Mucosa of descending colon (tissue), 3 donors: ENCODE results near the gene CCDC13. TPM values are rescaled to one million over a fixed set of nuclear protein-coding genes. Genes with fewer than 3 reads are reported as not detected.

Source experiments
- ATAC-seq: fragments of 200-7000 bp; cut with Tn5 transposase; one replicate; pipeline ENCODE4 v1.9.1; 2020; ENCODE audit warnings: mild to moderate bottlenecking, moderate library complexity
- DNase-seq, 3 donors: peaks; one replicate each; pipeline ENCODE4 v3.0.0-alpha.2; 2020
- H3K36me3 ChIP-seq: fragments of 200-600 bp; one replicate; pipeline ENCODE4 v1.8.0; 2021; ENCODE audit warnings: low read depth, mild to moderate bottlenecking
- H3K4me1 ChIP-seq: fragments of 200-600 bp; one replicate; pipeline ENCODE4 v1.8.0; 2021; ENCODE audit warnings: low read depth, mild to moderate bottlenecking
- H3K4me3 ChIP-seq: fragments of 200-600 bp; one replicate; pipeline ENCODE4 v1.8.0; 2021; ENCODE audit warnings: mild to moderate bottlenecking
- H3K9me3 ChIP-seq: fragments of 200-600 bp; one replicate; pipeline ENCODE4 v1.8.0; 2021; ENCODE audit warnings: mild to moderate bottlenecking
- CTCF ChIP-seq: fragments of 200-600 bp; IDR thresholded peaks from one replicate; pipeline ENCODE4 v1.8.0; 2022; ENCODE audit warnings: antibody characterized with exemption, mild to moderate bottlenecking
- intact Hi-C, 2 donors: fragments of 100-400 bp; cut with DNase I in 1 of 2; cut with micrococcal nuclease in 1 of 2; formaldehyde crosslinking; loops; one replicate each; pipeline versions ENCODE4 v1.11.0 to v1.11.1; 2022; cut with DNase I, micrococcal nuclease
- total RNA-seq, 3 donors: library from RNA; stranded (reverse); fragmentation: NEBNext Ultra II Directional in 2 of 3; extraction: Animal tissue kit (Norgen Biotek cat#: 25700) in 2 of 3; gene quantifications; one replicate each; pipeline versions ENCODE4 v1.2.1 to v1.2.4, GENCODE V29; 2021 to 2023
- donor health status: DM: no; HTN: no; CAD: no; lungs with moderate emphysema.
- donor health status: DM: no; HTN: no; CAD: no.
- donor health status: DM: no; HTN: yes; CAD: no.

The CCDC13 gene
- total RNA-seq, 3 donors from 2014 or later = 2.2 to 3.3 (median 3.0) TPM

GRCh38 chr3:42751609-42752008 is 21.4 kb downstream of the CCDC13 start:
- Histone ChIP-seq H3K9me3 (no peaks in the 10 kb centered on the region), H3K4me3 (no peak overlapping the region), H3K36me3 (no peaks in the 10 kb centered on the region), H3K4me1 (no peaks in the 10 kb centered on the region)
- intact Hi-C loops = no loop called here
- no peak for TF ChIP-seq CTCF
- no peak for DNase-seq
- no peak for ATAC-seq

DNA sequence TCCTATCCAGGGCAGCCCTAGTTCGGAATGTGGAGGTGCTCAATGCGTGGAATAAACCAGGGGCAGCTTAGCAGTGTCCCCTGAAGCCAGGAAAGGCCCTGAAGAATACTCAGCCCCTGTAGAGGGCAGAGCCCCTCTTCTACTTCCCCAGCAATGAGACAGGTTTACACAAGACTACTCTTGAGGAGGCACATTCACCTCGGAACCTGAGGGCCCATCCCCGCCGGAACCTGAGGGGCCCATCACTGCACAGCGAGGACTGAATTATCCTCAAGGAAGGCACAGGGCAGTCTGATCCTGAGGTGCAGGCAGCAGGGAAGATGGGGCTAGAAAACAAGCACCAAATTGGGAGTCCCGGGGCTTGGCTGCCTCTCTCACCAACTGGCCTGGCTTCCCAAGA is 22.2 kb downstream of the CCDC13 start:
- no peak for TF ChIP-seq CTCF
- Histone ChIP-seq H3K36me3 (no peaks in the 10 kb centered on the region), H3K9me3 (no peaks in the 10 kb centered on the region), H3K4me3 (no peak overlapping the region), H3K4me1 (no peaks in the 10 kb centered on the region)
- intact Hi-C loops = no loop called here
- no peak for ATAC-seq
- no peak for DNase-seq

GRCh38 chr3:42749753-42750231 is 23.3 kb downstream of the CCDC13 start:
- H3K4me1 ChIP-seq = no peaks in the 10 kb centered on the region
- no peak for DNase-seq
- no peaks in the 10 kb centered on the region for H3K36me3 ChIP-seq
- no peaks in the 10 kb centered on the region for H3K9me3 ChIP-seq
- H3K4me3 ChIP-seq = no peak overlapping the region
- TF ChIP-seq CTCF = no peak
- intact Hi-C loops = loop anchor here in 1 of 2 donors (10.0 kb wide), 1 partner anchor 95 kb away; the partner anchor contains the start of gene ZBTB47
- peak; percentile 35 for ATAC-seq

DNA sequence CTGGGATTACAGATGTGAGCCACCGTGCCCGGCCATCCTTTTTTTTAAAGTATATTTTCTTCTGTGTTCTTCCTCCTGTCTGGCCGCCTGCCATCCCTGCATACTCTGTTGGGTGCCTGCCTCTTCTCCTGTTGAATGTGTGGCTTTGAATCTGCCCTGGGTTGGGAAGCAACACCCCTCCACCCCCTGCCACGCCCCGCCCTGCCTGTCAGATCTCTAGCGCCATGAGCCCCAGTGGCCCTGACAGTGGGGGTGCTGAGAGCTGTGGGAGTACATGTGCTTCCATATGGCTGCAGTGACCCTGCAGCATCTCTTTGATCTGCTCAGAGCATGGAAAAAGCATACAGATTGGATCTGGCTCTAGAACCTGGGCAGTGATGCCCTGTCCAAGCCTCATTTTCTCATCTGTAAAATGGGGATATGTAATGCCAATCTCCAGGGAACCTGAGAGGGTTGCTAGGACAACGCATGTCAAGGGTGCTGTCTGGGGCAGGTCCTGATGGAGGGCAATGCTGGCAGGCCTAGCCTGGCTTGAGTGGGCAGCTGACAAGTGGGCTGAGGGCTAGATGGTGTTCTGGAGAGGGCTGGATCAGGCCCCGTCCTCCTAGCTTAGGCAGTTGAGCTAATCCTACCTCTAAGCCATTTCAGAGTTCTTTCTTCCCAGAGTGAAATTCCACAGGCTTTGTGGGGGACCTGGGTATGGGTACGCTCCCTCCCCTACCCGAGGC is 23.9 kb downstream of the CCDC13 start:
- TF ChIP-seq CTCF = no peak
- H3K4me1 ChIP-seq = no peaks in the 10 kb centered on the region
- no peak overlapping the region for H3K4me3 ChIP-seq
- ATAC-seq (no peak), DNase-seq (no peak)
- intact Hi-C loops = loop anchor here in 1 of 2 donors (10.0 kb wide), 1 partner anchor 94 kb away; the partner anchor contains the start of gene ZBTB47
- H3K9me3 ChIP-seq = no peaks in the 10 kb centered on the region
- H3K36me3 ChIP-seq = no peaks in the 10 kb centered on the region

GRCh38 chr3:42747581-42747980 is 25.5 kb downstream of the CCDC13 start:
- Histone ChIP-seq H3K9me3 (no peaks in the 10 kb centered on the region), H3K4me3 (no peak overlapping the region), H3K36me3 (no peaks in the 10 kb centered on the region), H3K4me1 (no peaks in the 10 kb centered on the region)
- DNase-seq = no peak
- ATAC-seq = peak; percentile 48
- TF ChIP-seq CTCF = no peak
- intact Hi-C loops = loop anchor here in 1 of 2 donors (10.0 kb wide), 1 partner anchor 93 kb away; the partner anchor contains the start of gene ZBTB47
